OCI-LY7 (cell line): ENCODE measurements around the gene GTF2F1. TPM values are rescaled to one million over a fixed set of nuclear protein-coding genes. Genes with fewer than 3 reads are reported as not detected.
A peak's percentile ranks its signal among the peaks of the same experiment; 100 is the strongest.

ENCODE experiments used
- BruUV-seq: library from RNA; stranded (reverse); fragments of 400-500 nt; replicated peaks from 2 replicates; lab custom pipeline; 2021; lab: Mats Ljungman, UMichigan
- CTCF ChIA-PET: fragments of 300-600 bp; sonication (Branson Sonifier 250); formaldehyde crosslinking; loops from one replicate; lab custom pipeline; 2022; ENCODE audit warnings: antibody characterized with exemption; ENCODE audit not compliant: unreplicated experiment; lab: Charles Lee
- POLR2A ChIA-PET: fragments of 300-600 bp; sonication (Branson Sonifier 250); formaldehyde crosslinking; loops from one replicate; lab custom pipeline; 2022; ENCODE audit warnings: antibody characterized with exemption; lab: Charles Lee
- DNase-seq: peaks from one replicate; pipeline ENCODE4 v3.0.0-alpha.2; 2015; ENCODE audit warnings: low spot score
- H2AFZ ChIP-seq: fragments of 200-600 bp; sonication (generic), shearing (Covaris generic); 2 replicates; pipeline ENCODE4 v1.6.1; 2014; ENCODE audit warnings: mild to moderate bottlenecking, antibody characterized with exemption, low read length, moderate library complexity
- H3K27ac ChIP-seq: fragments of 200-600 bp; sonication (generic); 2 replicates; pipeline ENCODE4 v1.5.1; 2014; ENCODE audit warnings: mixed run types, low read depth, mild to moderate bottlenecking, moderate library complexity, low read length, inconsistent platforms; ENCODE audit not compliant: poor library complexity, severe bottlenecking
- H3K36me3 ChIP-seq: fragments of 200-600 bp; sonication (generic); 2 replicates; pipeline ENCODE4 v1.6.1; 2014; ENCODE audit warnings: mild to moderate bottlenecking, antibody characterized with exemption, low read length, moderate library complexity, mixed read lengths; ENCODE audit not compliant: insufficient read depth
- H3K4me1 ChIP-seq: fragments of 200-600 bp; sonication (generic); 2 replicates; pipeline ENCODE4 v1.5.1; 2014; ENCODE audit warnings: mild to moderate bottlenecking, low read length; ENCODE audit not compliant: insufficient read depth, poor library complexity, severe bottlenecking
- H3K4me2 ChIP-seq: fragments of 200-600 bp; sonication (generic); 2 replicates; pipeline ENCODE4 v1.6.1; 2014; ENCODE audit warnings: mild to moderate bottlenecking, low read length
- H3K4me3 ChIP-seq: fragments of 200-600 bp; sonication (generic); 2 replicates; pipeline ENCODE4 v1.5.1; 2014; ENCODE audit warnings: mild to moderate bottlenecking, low read depth, low read length; ENCODE audit not compliant: poor library complexity, severe bottlenecking
- H3K79me2 ChIP-seq: fragments of 200-600 bp; sonication (generic); 2 replicates; pipeline ENCODE4 v1.6.1; 2016; ENCODE audit warnings: low read depth, mild to moderate bottlenecking, low read length, moderate library complexity, mixed read lengths; ENCODE audit not compliant: insufficient read depth
- H3K9me2 ChIP-seq: fragments of 200-600 bp; sonication (generic); 2 replicates; pipeline ENCODE4 v1.6.1; 2016; ENCODE audit warnings: mild to moderate bottlenecking, low read length, mixed read lengths; ENCODE audit not compliant: insufficient read depth
- H3K9me3 ChIP-seq: fragments of 200-600 bp; sonication (generic); 2 replicates; pipeline ENCODE4 v1.6.1; 2014; ENCODE audit warnings: mild to moderate bottlenecking, mixed run types, low read length, mixed read lengths
- H4K20me1 ChIP-seq: fragments of 200-600 bp; sonication (generic); 2 replicates; pipeline ENCODE4 v1.6.1; 2014; ENCODE audit warnings: mild to moderate bottlenecking, antibody characterized with exemption, low read length, moderate library complexity, mixed read lengths; ENCODE audit not compliant: insufficient read depth
- CTCF ChIP-seq: fragments of 200-600 bp; sonication (generic); conservative IDR thresholded peaks from 2 replicates; pipeline ENCODE4 v1.5.1; 2014; ENCODE audit warnings: mild to moderate bottlenecking, antibody characterized with exemption, low read length, moderate library complexity, mixed read lengths
- EZH2phosphoT487 ChIP-seq: fragments of 200-600 bp; sonication (generic); IDR thresholded peaks from 2 replicates; pipeline ENCODE4 v1.6.1; 2018; ENCODE audit warnings: low read depth, borderline replicate concordance, mild to moderate bottlenecking, mixed run types, antibody characterized with exemption, low read length, moderate library complexity, mixed read lengths
- intact Hi-C: fragments of 100-400 bp; cut with micrococcal nuclease; formaldehyde crosslinking; loops from one replicate; pipeline ENCODE4 v1.10.0; 2022; ENCODE audit not compliant: unreplicated experiment
- total RNA-seq, 2 experiments: library from RNA; depleted of rRNA in 1 of 2; stranded (reverse); fragments of >200 nt in 1 of 2; shearing (Covaris generic) in 1 of 2; gene quantifications; 2 replicates each; pipeline ENCODE4 v1.2.3, GENCODE V29; 2014 to 2022

Gene GTF2F1
- total RNA-seq, 2 experiments from 2014 or later: 31.1 to 43.2 TPM

- Histone ChIP-seq H3K9me3 (no peaks in the 10 kb centered on the region; the same call in 1 of the 2 replicates), H3K4me1 (no peaks in the 10 kb centered on the region), H3K36me3 (no peaks in the 10 kb centered on the region), H3K79me2 (no peaks in the 10 kb centered on the region), H4K20me1 (no peaks in the 10 kb centered on the region), H2AFZ (peak overlapping the region; percentile 52; the same call in 1 of the 2 replicates), H3K4me3 (no peak overlapping the region), H3K4me2 (no peak overlapping the region), H3K9me2 (no peaks in the 10 kb centered on the region), H3K27ac (no peak overlapping the region)
- intact Hi-C loops: no loop called here
- CTCF ChIA-PET: no interaction called here
- POLR2A ChIA-PET: no interaction called here
- no TSS peak for BruUV-seq
- peak; percentile 38 for DNase-seq
- TF ChIP-seq EZH2phosphoT487 (no peak), CTCF (no peak)
Measured at GRCh38 chr19:6343462-6343861, 49.5 kb downstream of the GTF2F1 start.

GRCh38 chr19:6340493-6341201, 52.3 kb downstream of the GTF2F1 start:
- no TSS peak for BruUV-seq
- Histone ChIP-seq H3K27ac (no peak overlapping the region), H3K79me2 (no peaks in the 10 kb centered on the region), H3K9me3 (no peaks in the 10 kb centered on the region; the same call in 1 of the 2 replicates), H4K20me1 (no peaks in the 10 kb centered on the region), H3K9me2 (no peaks in the 10 kb centered on the region), H2AFZ (no peak overlapping the region), H3K4me2 (no peak overlapping the region), H3K4me1 (no peaks in the 10 kb centered on the region), H3K36me3 (no peaks in the 10 kb centered on the region), H3K4me3 (no peak overlapping the region)
- ChIA-PET POLR2A (interaction anchor here (0.9 kb wide), 1 partner anchor 32 kb away, joined by 3 read pairs; the partner anchor contains the start of gene ALKBH7), CTCF (no interaction called here)
- intact Hi-C loops: no loop called here
- DNase-seq: peak; percentile 17
- TF ChIP-seq CTCF (peak; percentile 34; the same call in 1 of the 2 replicates), EZH2phosphoT487 (no peak)
